ENCODE results near the gene AMH. TPM values are rescaled to one million over a fixed set of nuclear protein-coding genes. Genes with fewer than 3 reads are reported as not detected.

Gene AMH
- polyA plus RNA-seq, 1 of the 3 experiments (the other 2 are of a cell fraction): 18.1 TPM

DNA sequence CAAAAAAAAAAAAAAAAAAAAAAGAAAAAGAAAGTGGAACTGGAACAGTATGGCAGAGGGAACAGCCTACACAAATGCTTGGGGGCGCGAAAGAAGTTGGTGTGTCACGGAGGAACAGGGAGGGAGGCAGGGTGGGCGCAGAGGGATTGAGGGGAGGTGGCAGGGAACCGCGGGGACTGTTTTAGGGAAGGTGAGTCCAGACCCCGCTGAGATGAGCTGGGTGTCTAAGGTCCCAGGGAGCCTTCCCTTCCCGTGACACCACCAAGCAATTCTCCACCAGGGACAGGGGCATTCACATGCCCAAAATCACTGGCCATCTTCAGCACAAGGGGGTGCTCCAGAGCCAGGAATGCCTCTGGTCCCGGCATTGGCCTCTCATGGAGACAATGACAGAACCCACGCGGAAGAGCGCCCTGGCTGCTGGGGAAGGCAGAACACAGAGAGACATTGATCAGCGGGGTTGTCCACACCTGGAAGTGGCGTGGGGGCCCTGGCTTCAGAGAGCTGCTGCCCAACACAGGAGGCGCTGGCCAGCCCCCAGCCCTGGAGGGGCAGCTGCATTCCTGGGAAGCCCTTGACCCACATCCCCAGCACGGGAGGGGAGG, 25.9 kb downstream of the AMH start (continued):
- peak; percentile 94 for TF ChIP-seq MXI1 (IDR thresholded peaks at IDR 0.05; ENCODE audit: low read depth, low read length)
- no peak for TF ChIP-seq JUND (IDR thresholded peaks at IDR 0.05)
- TF ChIP-seq FOXJ3 (CRISPR knock-in tag; IDR thresholded peaks at IDR 0.05): no peak
- TF ChIP-seq, protein P1, sequence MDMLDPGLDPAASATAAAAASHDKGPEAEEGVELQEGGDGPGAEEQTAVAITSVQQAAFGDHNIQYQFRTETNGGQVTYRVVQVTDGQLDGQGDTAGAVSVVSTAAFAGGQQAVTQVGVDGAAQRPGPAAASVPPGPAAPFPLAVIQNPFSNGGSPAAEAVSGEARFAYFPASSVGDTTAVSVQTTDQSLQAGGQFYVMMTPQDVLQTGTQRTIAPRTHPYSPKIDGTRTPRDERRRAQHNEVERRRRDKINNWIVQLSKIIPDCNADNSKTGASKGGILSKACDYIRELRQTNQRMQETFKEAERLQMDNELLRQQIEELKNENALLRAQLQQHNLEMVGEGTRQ (IDR thresholded peaks at IDR 0.05; ENCODE audit: borderline replicate concordance, low read depth, low read length): no peak
- TF ChIP-seq CTCF (IDR thresholded peaks at IDR 0.05): peak; percentile 59
- TF ChIP-seq CHD2 (IDR thresholded peaks at IDR 0.05; ENCODE audit: low read length, partially characterized antibody): no peak
- TF ChIP-seq GATA2 (CRISPR knock-in tag; IDR thresholded peaks at IDR 0.05): no peak
- TF ChIP-seq FOSL2 (IDR thresholded peaks at IDR 0.05; ENCODE audit: borderline replicate concordance, low read depth): no peak
- TF ChIP-seq RCOR1 (IDR thresholded peaks at IDR 0.05; ENCODE audit: low read length): no peak
- TF ChIP-seq ZBTB33 (IDR thresholded peaks at IDR 0.05; ENCODE audit: borderline replicate concordance, low read depth): no peak
- peak; percentile 88 for TF ChIP-seq RAD21 (IDR thresholded peaks at IDR 0.05; ENCODE audit: low read length)
- 0 out of 2 replicates have a peak, but pooled peaks have one; percentile 24 for TF ChIP-seq MAX (IDR thresholded peaks at IDR 0.05; ENCODE audit: low read depth)
- no peak for TF ChIP-seq TEAD4 (IDR thresholded peaks at IDR 0.05; ENCODE audit: borderline replicate concordance, insufficient read depth)
- TF ChIP-seq, protein P2, sequence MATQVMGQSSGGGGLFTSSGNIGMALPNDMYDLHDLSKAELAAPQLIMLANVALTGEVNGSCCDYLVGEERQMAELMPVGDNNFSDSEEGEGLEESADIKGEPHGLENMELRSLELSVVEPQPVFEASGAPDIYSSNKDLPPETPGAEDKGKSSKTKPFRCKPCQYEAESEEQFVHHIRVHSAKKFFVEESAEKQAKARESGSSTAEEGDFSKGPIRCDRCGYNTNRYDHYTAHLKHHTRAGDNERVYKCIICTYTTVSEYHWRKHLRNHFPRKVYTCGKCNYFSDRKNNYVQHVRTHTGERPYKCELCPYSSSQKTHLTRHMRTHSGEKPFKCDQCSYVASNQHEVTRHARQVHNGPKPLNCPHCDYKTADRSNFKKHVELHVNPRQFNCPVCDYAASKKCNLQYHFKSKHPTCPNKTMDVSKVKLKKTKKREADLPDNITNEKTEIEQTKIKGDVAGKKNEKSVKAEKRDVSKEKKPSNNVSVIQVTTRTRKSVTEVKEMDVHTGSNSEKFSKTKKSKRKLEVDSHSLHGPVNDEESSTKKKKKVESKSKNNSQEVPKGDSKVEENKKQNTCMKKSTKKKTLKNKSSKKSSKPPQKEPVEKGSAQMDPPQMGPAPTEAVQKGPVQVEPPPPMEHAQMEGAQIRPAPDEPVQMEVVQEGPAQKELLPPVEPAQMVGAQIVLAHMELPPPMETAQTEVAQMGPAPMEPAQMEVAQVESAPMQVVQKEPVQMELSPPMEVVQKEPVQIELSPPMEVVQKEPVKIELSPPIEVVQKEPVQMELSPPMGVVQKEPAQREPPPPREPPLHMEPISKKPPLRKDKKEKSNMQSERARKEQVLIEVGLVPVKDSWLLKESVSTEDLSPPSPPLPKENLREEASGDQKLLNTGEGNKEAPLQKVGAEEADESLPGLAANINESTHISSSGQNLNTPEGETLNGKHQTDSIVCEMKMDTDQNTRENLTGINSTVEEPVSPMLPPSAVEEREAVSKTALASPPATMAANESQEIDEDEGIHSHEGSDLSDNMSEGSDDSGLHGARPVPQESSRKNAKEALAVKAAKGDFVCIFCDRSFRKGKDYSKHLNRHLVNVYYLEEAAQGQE (IDR thresholded peaks at IDR 0.05; ENCODE audit: low read depth, low read length): peak; percentile 61; the same call in 1 of the 2 replicates
- peak; percentile 65; the same call in 1 of the 2 replicates for TF ChIP-seq SIN3A (IDR thresholded peaks at IDR 0.05; ENCODE audit: borderline replicate concordance, low read depth, low read length)
